Endothelial cell of umbilical vein (primary cell): ENCODE measurements around the gene PARP9. TPM values are rescaled to one million over a fixed set of nuclear protein-coding genes. Genes with fewer than 3 reads are reported as not detected.

Experiments used
- BruUV-seq: library from RNA; stranded (reverse); fragments of 400-500 nt; replicated peaks from 2 replicates; lab custom pipeline; 2021; lab: Mats Ljungman, UMichigan
- CTCF ChIA-PET: fragments of 300-600, 350-600 bp; sonication (Branson Sonifier 250); formaldehyde crosslinking; loops from one replicate; lab custom pipeline; 2021; ENCODE audit warnings: antibody characterized with exemption, inconsistent platforms; lab: Charles Lee
- POLR2A ChIA-PET: fragments of 300-600, 350-600 bp; sonication (Branson Sonifier 250); formaldehyde crosslinking; loops from one replicate; lab custom pipeline; 2021; ENCODE audit warnings: antibody characterized with exemption, inconsistent platforms; lab: Charles Lee
- DNase-seq: peaks from one replicate; pipeline ENCODE4 v3.0.0-alpha.2; 2011; ENCODE audit warnings: low read depth, low spot score
- FAIRE-seq: peaks from 2 replicates; lab custom pipeline; 2011; peaks lifted over from hg19 to GRCh38; lab: Jason Lieb, UNC
- H2AFZ ChIP-seq: 2 replicates; pipeline ENCODE4 v1.6.0; 2012; ENCODE audit warnings: low read depth, low read length, control low read depth, inconsistent platforms
- H3K27ac ChIP-seq: 2 replicates; pipeline ENCODE4 v1.5.1; 2011; ENCODE audit warnings: low read depth, mild to moderate bottlenecking, control low read depth, low read length, moderate library complexity; ENCODE audit not compliant: insufficient read depth
- H3K27me3 ChIP-seq, 2 experiments: 2 replicates each; pipeline versions ENCODE4 v1.6.0 to v1.6.1; 2011; ENCODE audit warnings: low read length in 2 of 2, mixed read lengths in 1 of 2; ENCODE audit not compliant: control insufficient read depth in 2 of 2, insufficient read depth in 2 of 2
- H3K36me3 ChIP-seq, 2 experiments: 2 replicates in 1 of 2; 3 replicates in 1 of 2; pipeline ENCODE4 v1.5.1; 2011; ENCODE audit warnings: low read length in 2 of 2, mild to moderate bottlenecking in 1 of 2, moderate library complexity in 1 of 2; ENCODE audit not compliant: control insufficient read depth in 2 of 2, insufficient read depth in 2 of 2; ENCODE audit errors: extremely low read depth in 1 of 2
- H3K4me1 ChIP-seq: 3 replicates; pipeline ENCODE4 v1.5.1; 2011; ENCODE audit warnings: mild to moderate bottlenecking, low read length; ENCODE audit not compliant: control insufficient read depth, insufficient read depth; ENCODE audit errors: extremely low read depth
- H3K4me2 ChIP-seq: 2 replicates; pipeline ENCODE4 v1.6.1; 2011; ENCODE audit warnings: low read length, control low read depth, mixed read lengths; ENCODE audit not compliant: insufficient read depth
- H3K4me3 ChIP-seq, 3 experiments: fragments of 200-600 bp in 1 of 3; sonication (generic), shearing (Covaris generic) in 1 of 3; replicated peaks in 1 of 3; 2 replicates each; pipeline ENCODE4 v1.5.1; 2011 to 2016; ENCODE audit warnings: control low read depth in 3 of 3, low read length in 3 of 3, mild to moderate bottlenecking in 2 of 3, inconsistent platforms in 1 of 3, low read depth in 1 of 3, moderate library complexity in 1 of 3; ENCODE audit not compliant: insufficient read depth in 1 of 3
- H3K79me2 ChIP-seq: 2 replicates; pipeline ENCODE4 v1.6.0; 2012; ENCODE audit warnings: low read length, inconsistent platforms; ENCODE audit not compliant: control insufficient read depth, insufficient read depth
- H3K9ac ChIP-seq: replicated peaks from 2 replicates; pipeline ENCODE3; 2011; ENCODE audit warnings: low read length, control low read depth; ENCODE audit not compliant: insufficient read depth; ENCODE audit errors: extremely low read depth
- H3K9me1 ChIP-seq: replicated peaks from 3 replicates; pipeline ENCODE4 v1.6.0; 2011; ENCODE audit warnings: mild to moderate bottlenecking, low read length; ENCODE audit not compliant: control insufficient read depth, insufficient read depth; ENCODE audit errors: extremely low read depth
- H3K9me3 ChIP-seq: replicated peaks from 2 replicates; pipeline ENCODE4 v1.5.1; 2012; ENCODE audit warnings: low read length, inconsistent platforms; ENCODE audit not compliant: control insufficient read depth, insufficient read depth
- H4K20me1 ChIP-seq: replicated peaks from 2 replicates; pipeline ENCODE3; 2011; ENCODE audit warnings: mild to moderate bottlenecking, low read length; ENCODE audit not compliant: control insufficient read depth, insufficient read depth; ENCODE audit errors: extremely low read depth
- CTCF ChIP-seq, 2 donors: IDR thresholded peaks; 1 replicate in 1 of 2; 2 replicates in 1 of 2; pipeline ENCODE4 v1.5.1; 2011; ENCODE audit warnings: low read length in 2 of 2, mild to moderate bottlenecking in 2 of 2, moderate library complexity in 2 of 2, control low read depth in 1 of 2, inconsistent platforms in 1 of 2, low read depth in 1 of 2; ENCODE audit not compliant: insufficient read depth in 1 of 2; ENCODE audit errors: extremely low read depth in 1 of 2
- EZH2 ChIP-seq: IDR thresholded peaks from 2 replicates; pipeline ENCODE4 v1.6.1; 2012; ENCODE audit warnings: borderline replicate concordance, low read depth, mild to moderate bottlenecking, moderate library complexity, low read length, inconsistent platforms; ENCODE audit not compliant: severe bottlenecking
- FOS ChIP-seq: IDR thresholded peaks from 2 replicates; pipeline ENCODE4 v1.6.1; 2011; ENCODE audit warnings: mild to moderate bottlenecking, low read length, moderate library complexity, borderline replicate concordance; ENCODE audit not compliant: insufficient read depth
- GATA2 ChIP-seq: IDR thresholded peaks from 2 replicates; pipeline ENCODE4 v1.7.0; 2011; ENCODE audit warnings: low read depth, mild to moderate bottlenecking, moderate library complexity, mixed read lengths, low read length; ENCODE audit not compliant: insufficient read length, insufficient read depth
- JUN ChIP-seq: IDR thresholded peaks from 2 replicates; pipeline ENCODE4 v1.6.1; 2011; ENCODE audit warnings: borderline replicate concordance, low read depth; ENCODE audit not compliant: insufficient read length, insufficient read depth
- MAX ChIP-seq: IDR thresholded peaks from 2 replicates; pipeline ENCODE4 v1.6.1; 2011; ENCODE audit not compliant: insufficient read depth, insufficient read length
- MYC ChIP-seq: IDR thresholded peaks from one replicate; pipeline ENCODE4 v1.6.1; 2011; ENCODE audit warnings: mild to moderate bottlenecking, low read depth, low read length
- POLR2A ChIP-seq: IDR thresholded peaks from 2 replicates; pipeline ENCODE4 v1.6.1; 2012; ENCODE audit warnings: low read depth, mild to moderate bottlenecking, control low read depth, low read length
- POLR2AphosphoS5 ChIP-seq: IDR thresholded peaks from 2 replicates; pipeline ENCODE4 v1.6.1; 2012; ENCODE audit warnings: low read depth, mild to moderate bottlenecking, control low read depth, low read length, moderate library complexity; ENCODE audit not compliant: insufficient read depth
- dilution Hi-C: fragments of 300-500 bp; cut with MboI; formaldehyde crosslinking; loops from one replicate; pipeline ENCODE4 v1.15.0; 2019; ENCODE audit warnings: low sequenced_read_pairs; ENCODE audit not compliant: extremely low pct_ligation_motif_present
- intact Hi-C: fragments of 100-400 bp; cut with micrococcal nuclease; formaldehyde crosslinking; loops from one replicate; pipeline ENCODE4 v1.10.0; 2022
- polyA plus RNA-seq, 4 experiments: library from polyadenylated mRNA; depleted of rRNA in 3 of 4; stranded (reverse) in 3 of 4; unstranded in 1 of 4; fragments of >200 nt; gene quantifications; 2 replicates each; pipeline versions ENCODE4 v1.2.1 to v1.2.3, GENCODE V29; 2011 to 2012; ENCODE audit warnings: missing spikeins in 1 of 4
- total RNA-seq: library from RNA; stranded (reverse); gene quantifications from 2 replicates; pipeline ENCODE4 v1.2.3, GENCODE V29; 2021

PARP9 gene
- total and polyA plus RNA-seq, 2 donors (not counting 3 experiments of a cell fraction or from before 2014, with no cell fraction given): 10.1 to 12.5 TPM

- H3K9me3 ChIP-seq: no peaks in the 10 kb centered on the region
- H3K9me1 ChIP-seq: no peaks in the 10 kb centered on the region
- ChIA-PET POLR2A (no interaction called here), CTCF (interaction anchor here (0.7 to 2.9 kb wide), 2 partner anchors 97 to 163 kb away, joined by 3 to 9 read pairs; no protein-coding TSS in a partner anchor)
- H3K4me3 ChIP-seq: no peak overlapping the region
- no peaks in the 10 kb centered on the region for H3K27me3 ChIP-seq
- FAIRE-seq (no peak), DNase-seq (no peak)
- dilution Hi-C loops: no loop called here
- no peak overlapping the region for H2AFZ ChIP-seq
- no peaks in the 10 kb centered on the region for H4K20me1 ChIP-seq
- TF ChIP-seq GATA2: no peak
- no peak for TF ChIP-seq FOS
- TF ChIP-seq CTCF (IDR thresholded peaks at IDR 0.05; ENCODE audit: extremely low read depth in 1 of 2, insufficient read depth in 1 of 2, low read depth in 1 of 2, low read length in 2 of 2): no peak
- no peak for TF ChIP-seq JUN
- TF ChIP-seq MAX: no peak
- TF ChIP-seq POLR2AphosphoS5: no peak
- TF ChIP-seq MYC: no peak
- no peak for TF ChIP-seq POLR2A
- no peak for TF ChIP-seq EZH2
- H3K4me2 ChIP-seq: no peak overlapping the region
- intact Hi-C loops: no loop called here
- BruUV-seq: no TSS peak
- H3K9ac ChIP-seq: no peak overlapping the region
- no peaks in the 10 kb centered on the region for H3K79me2 ChIP-seq
- H3K27ac ChIP-seq: no peak overlapping the region
- no peaks in the 10 kb centered on the region for H3K4me1 ChIP-seq
- H3K36me3 ChIP-seq: peaks cover 0 to 2% of the 10 kb centered on the region in 2 experiments
Observed at GRCh38 chr3:122555275-122556071, 8.6 kb downstream of the PARP9 start.
